Measurements from ENCODE around the gene NT5DC4.

The NT5DC4 gene

DNA sequence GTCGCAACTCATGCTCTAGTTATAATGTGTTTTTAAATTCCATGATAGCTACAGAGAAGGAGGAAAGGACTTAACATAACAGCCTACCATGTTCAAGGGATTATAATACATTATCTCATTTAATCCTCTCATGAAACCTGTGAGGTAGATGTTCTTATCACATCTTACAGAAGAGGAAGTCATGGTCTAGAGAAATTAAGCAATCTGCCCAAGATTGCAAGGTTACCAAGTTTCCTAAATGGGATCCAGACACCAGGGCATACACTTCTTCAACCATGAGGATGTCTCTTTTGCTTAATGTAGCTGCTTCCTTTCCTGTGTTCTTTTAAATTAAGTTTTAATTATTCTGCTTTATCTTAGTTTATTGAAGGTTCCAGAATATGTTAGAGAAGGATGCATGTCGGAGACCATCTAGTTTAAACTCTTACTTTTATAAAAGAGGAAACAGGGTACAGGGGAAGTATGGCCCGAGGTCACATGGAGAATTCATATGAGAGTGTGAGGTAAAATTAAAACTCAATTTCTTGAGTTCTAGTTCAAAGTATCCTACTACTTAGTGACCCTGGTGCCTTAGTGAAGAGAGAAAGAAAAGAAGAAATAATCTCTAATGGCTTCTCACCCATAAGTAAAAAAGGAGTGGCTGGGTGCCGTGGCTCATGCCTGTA, 67.0 kb downstream of the NT5DC4 start:
- no peak for DNase-seq

DNA sequence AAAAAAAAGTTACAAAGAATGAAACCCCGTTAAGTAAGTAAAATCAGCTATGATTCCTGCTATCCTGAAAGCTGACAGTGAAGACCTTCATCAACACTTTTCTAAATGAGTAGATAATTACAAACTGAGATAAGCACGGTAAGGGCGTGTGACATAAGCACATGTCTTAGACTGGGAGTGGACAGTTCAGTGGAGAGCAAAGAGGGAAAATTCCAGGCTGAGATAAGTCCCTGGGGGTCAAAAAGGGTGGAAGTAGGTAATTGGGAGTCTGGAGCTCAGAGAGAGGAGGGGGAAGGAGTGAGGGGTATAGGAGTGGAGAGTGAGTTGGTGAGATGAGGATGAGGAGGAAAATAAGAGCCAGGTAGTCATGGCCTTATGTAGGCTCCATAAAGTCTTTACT, 67.8 kb downstream of the NT5DC4 start:
- no peak for DNase-seq
